ENCODE measurements around the gene BTBD3. TPM values are rescaled to one million over a fixed set of nuclear protein-coding genes. Genes with fewer than 3 reads are reported as not detected.

The BTBD3 gene
- 17.4 TPM for polyA plus RNA-seq (2013, experiment 1 of 2; ENCODE audit: insufficient read length)
- polyA plus RNA-seq (2013, experiment 2 of 2; ENCODE audit: insufficient read length) = 17.2 TPM

- DNase-seq = peak; percentile 60
These were observed at the start of gene BTBD3 for GRCh38 chr20:11917663-11918062. Gene BTBD3 (plus strand): TSS chr20:11917893. CDS start chr20:11918276, 383 bp downstream.

DNA sequence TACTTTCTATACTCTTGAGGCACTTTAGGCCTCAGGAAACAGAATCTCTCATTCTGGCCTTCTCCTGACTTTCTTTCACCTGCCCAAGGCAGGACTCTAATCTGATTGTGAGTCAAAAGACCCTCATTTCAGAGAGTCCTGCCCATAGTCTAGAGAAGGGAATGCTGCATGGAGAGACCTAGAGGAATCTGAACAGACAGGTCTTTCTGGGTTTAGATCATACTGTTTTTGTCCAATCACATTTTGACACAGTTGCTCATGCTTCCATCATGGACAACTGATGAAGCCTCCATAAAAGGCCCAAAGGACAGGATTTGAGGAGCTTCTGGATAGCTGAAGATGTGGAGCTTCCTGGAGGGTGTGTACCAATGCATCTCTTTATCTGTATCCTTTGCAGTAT lies 48.1 kb upstream of the BTBD3 start:
- no peak for DNase-seq

GRCh38 chr20:11870411-11870810 lies 47.3 kb upstream of the BTBD3 start:
- no peak for DNase-seq

DNA sequence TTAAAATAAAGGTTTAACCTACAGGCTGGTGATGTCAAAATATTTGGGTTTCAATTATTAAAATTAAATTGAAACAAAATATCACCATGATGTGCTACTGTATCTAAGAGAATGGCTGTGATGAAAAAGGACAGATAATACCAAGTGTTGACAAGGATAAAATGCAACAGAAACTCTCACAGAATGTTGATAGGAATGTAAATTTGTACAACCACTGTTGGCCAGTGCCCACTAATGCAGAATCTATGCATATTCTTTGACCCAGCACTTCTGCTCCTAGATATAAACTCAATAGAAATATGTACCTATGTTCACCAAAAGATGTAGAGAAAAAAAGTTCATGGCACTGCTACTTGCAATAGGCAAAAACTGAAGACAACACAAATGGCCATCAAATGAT lies 41.1 kb upstream of the BTBD3 start:
- DNase-seq = no peak

GRCh38 chr20:11880680-11881079 lies 37.0 kb upstream of the BTBD3 start:
- no peak for DNase-seq

DNA sequence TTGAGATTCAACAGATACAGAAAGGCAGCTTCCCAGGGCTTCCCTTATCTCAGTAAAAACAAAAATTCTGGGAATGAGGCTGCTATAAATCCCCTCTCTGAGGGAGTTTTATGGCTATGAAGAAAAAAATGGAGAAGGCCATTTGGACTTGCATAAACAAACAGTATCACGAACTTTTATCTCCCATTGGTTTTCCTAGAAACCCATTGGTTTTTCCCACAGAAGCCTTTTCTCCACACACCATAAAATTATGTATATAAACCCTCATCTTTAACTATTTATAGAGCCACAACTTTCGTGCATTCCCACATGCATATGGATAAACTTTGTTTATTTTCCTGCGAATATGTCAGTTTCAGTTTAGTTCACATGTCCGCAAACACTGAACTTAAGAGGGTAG lies 36.2 kb upstream of the BTBD3 start:
- no peak for DNase-seq

DNA sequence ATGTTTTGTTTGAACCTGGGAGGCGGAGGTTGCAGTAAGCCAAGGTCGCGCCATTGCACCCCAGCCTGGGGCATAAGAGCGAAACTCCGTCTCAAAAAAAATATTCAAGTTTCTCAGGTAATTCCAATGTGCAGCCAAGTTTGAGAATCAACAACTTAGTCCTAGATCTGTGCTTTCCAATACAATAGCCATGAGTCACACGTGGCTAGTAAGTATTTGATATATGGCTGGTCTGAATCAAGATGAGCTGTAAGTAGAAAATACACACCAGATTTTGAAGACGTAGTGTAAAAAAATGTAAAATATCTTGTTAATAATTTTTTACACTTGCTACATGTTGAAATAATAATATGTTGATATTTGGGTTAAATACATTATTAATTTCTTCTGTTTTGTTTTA lies 35.0 kb upstream of the BTBD3 start:
- peak; percentile 33 for DNase-seq

DNA sequence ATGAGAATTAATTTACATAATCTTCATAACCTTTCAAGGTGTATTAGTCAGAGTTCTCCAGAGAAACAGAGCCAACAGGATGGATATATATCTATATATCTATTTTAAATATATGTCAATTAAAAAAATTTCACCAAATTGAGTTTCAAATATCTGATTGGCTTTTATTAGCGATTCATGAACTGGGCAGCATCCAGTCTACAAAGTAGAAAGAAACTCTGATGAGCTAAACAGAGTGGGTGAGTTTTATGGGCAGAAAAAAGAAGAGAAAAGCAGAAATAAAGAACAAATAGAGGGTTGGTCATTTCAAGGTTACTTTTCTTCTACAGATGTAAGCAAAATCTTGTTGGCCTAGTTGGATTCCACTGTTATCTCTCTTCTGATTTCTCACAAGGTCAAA lies 29.0 kb upstream of the BTBD3 start:
- DNase-seq = no peak

GRCh38 chr20:11890331-11891076 lies 27.2 kb upstream of the BTBD3 start:
- DNase-seq = peak; percentile 90

GRCh38 chr20:11891077-11891775 lies 26.5 kb upstream of the BTBD3 start:
- DNase-seq = peak; percentile 41

- peak; percentile 67 for DNase-seq
These were observed 25.7 kb upstream of the BTBD3 start for GRCh38 chr20:11891776-11892545.

GRCh38 chr20:11894062-11894461 lies 23.6 kb upstream of the BTBD3 start:
- DNase-seq = no peak

DNA sequence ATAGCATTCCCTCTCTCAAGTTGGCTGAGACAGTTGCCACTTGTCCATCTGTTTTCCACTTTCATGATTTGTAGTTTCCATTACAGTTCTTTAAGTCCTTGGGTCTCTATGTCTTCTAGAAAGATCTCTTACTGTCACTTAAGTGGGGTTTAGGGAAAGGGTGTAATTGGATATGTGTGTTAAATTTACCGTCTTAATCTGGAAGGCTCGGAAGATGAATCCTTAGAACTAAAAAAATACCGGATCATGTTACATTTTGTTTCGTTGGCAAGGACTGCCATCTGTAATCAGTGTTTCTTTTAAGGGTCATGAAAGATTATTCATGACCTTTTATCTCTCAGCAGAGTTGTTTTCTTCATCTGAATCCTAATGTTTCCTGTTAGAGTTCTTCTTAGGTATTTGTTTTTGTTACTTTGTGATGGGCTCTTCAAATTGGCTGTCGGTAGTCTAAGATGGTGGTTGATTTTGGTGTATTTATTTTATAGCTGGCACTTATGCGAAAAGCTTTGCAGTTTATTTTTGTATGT lies 21.8 kb upstream of the BTBD3 start:
- no peak for DNase-seq

GRCh38 chr20:11901127-11901526 lies 16.6 kb upstream of the BTBD3 start:
- peak; percentile 93 for DNase-seq

DNA sequence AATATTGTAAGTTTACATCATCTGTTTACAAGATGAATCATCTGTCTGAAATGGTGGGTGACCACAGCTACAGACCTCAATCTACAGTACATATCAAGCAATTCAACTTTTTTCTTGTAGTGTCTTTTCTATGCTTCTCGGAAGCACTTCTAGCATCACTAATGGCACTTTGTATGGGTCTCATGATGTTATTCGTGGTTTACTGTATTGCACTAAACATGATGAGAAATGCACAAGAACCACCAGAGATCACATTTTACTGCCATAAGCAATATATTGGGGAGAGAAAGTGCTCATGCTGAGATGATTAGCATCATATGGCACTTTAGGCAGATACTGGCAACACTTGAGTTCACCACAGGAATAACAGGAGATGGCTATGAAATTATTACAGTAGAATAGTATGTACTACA lies 15.4 kb upstream of the BTBD3 start:
- peak; percentile 83 for DNase-seq

GRCh38 chr20:11905460-11906179 lies 12.1 kb upstream of the BTBD3 start:
- DNase-seq = peak; percentile 50

DNA sequence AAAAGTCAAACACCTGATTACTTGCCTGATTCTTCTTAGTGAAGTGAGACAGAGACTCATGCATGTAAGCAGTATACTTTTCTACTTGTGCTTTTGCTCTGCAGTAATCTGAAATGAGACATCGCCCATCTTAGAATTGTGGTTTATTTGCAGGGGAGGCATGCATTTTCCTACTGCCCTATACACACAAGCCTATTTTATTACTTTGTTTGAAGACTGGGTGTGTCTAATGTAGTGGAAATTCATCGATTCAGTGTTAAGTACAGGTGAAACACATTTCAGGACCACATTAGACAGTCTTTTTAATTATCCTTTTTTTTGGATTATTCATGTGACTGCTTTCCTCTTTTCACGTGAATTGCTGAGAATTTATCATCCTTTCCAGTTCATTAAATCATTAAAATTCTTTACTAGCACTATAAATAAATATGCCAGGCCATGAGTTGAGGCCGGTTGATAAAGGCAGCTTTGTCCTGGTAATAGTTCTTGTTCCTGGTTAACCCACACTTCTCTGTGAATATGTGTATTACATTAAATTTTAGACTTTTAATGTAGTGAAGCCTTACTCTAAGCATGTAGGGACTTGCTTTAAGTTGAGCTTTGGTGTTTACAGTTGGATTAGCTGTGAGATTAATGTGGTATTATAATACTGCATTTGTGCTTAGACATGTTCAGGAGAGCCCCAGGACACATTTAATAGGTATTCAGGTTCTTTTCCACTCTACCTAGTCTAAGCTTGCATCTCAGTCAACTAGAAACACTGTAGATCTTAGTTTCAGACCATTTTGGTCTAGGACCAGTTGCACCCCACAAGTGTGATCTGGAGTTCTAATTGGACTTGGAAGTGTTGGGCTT lies 10.8 kb upstream of the BTBD3 start:
- no peak for DNase-seq

- DNase-seq = no peak
These were observed 10.1 kb upstream of the BTBD3 start for GRCh38 chr20:11907621-11908020.

- no peak for DNase-seq
These were observed 5.6 kb upstream of the BTBD3 start for GRCh38 chr20:11912013-11912658.

- DNase-seq = no peak
These were observed 4.9 kb upstream of the BTBD3 start for GRCh38 chr20:11912659-11913415.
